IMR-90 (cell line): Measurements from ENCODE around the gene EYS. TPM values are rescaled to one million over a fixed set of nuclear protein-coding genes. Genes with fewer than 3 reads are reported as not detected.

Experiments
- ATAC-seq: fragments of 200-7000 bp; cut with Tn5 transposase; 2 replicates; pipeline ENCODE4 v1.9.1; 2020; ENCODE audit warnings: low read depth, mild to moderate bottlenecking, moderate library complexity
- BruUV-seq: library from RNA; stranded (reverse); fragments of 400-500 nt; replicated peaks from 2 replicates; lab custom pipeline; 2021; lab: Mats Ljungman, UMichigan
- CTCF ChIA-PET: fragments of 300-600 bp; formaldehyde crosslinking; extraction: SDS; loops from one replicate; lab custom pipeline; 2021; ENCODE audit warnings: antibody characterized with exemption; lab: Yijun Ruan, JAX
- POLR2A ChIA-PET: fragments of 300-600 bp; sonication (Branson Sonifier 250); formaldehyde crosslinking; loops from one replicate; lab custom pipeline; 2022; ENCODE audit warnings: antibody characterized with exemption; ENCODE audit not compliant: unreplicated experiment; lab: Charles Lee
- DNase-seq: peaks from one replicate; pipeline ENCODE4 v3.0.0; 2013
- H2AFZ ChIP-seq: replicated peaks from 2 replicates; pipeline ENCODE3; 2013; ENCODE audit warnings: low read length, mild to moderate bottlenecking; ENCODE audit not compliant: poor library complexity
- H2AK5ac ChIP-seq: 2 replicates; pipeline ENCODE4 v1.6.1; 2013; ENCODE audit warnings: low read depth, low read length, inconsistent platforms
- H2AK9ac ChIP-seq: replicated peaks from 2 replicates; pipeline ENCODE3; 2013; ENCODE audit warnings: mild to moderate bottlenecking, low read depth, low read length, moderate library complexity; ENCODE audit not compliant: poor library complexity
- H2BK120ac ChIP-seq: 2 replicates; pipeline ENCODE4 v1.6.1; 2013; ENCODE audit warnings: low read depth, low read length, inconsistent platforms
- H2BK15ac ChIP-seq: 3 replicates; pipeline ENCODE4 v1.6.1; 2013; ENCODE audit warnings: low read depth, low read length, inconsistent platforms
- H2BK20ac ChIP-seq: 2 replicates; pipeline ENCODE4 v1.6.1; 2013; ENCODE audit warnings: low read depth, mild to moderate bottlenecking, inconsistent platforms, low read length, moderate library complexity
- H2BK5ac ChIP-seq: 2 replicates; pipeline ENCODE4 v1.6.1; 2013; ENCODE audit warnings: mild to moderate bottlenecking, low read depth, low read length, inconsistent platforms; ENCODE audit not compliant: poor library complexity, severe bottlenecking
- H3K14ac ChIP-seq: replicated peaks from 2 replicates; pipeline ENCODE4 v1.6.1; 2013; ENCODE audit warnings: low read depth, low read length, inconsistent platforms
- H3K18ac ChIP-seq: 2 replicates; pipeline ENCODE4 v1.6.1; 2013; ENCODE audit warnings: low read depth, low read length, control low read depth
- H3K23ac ChIP-seq: 2 replicates; pipeline ENCODE4 v1.6.1; 2013; ENCODE audit warnings: low read depth, low read length, inconsistent platforms
- H3K27ac ChIP-seq: 2 replicates; pipeline ENCODE4 v1.5.1; 2013; ENCODE audit warnings: mild to moderate bottlenecking, control low read depth, low read length; ENCODE audit not compliant: insufficient read depth
- H3K27me3 ChIP-seq: 2 replicates; pipeline ENCODE4 v1.6.1; 2013; ENCODE audit warnings: low read length; ENCODE audit not compliant: control insufficient read depth, insufficient read depth
- H3K36me3 ChIP-seq: 2 replicates; pipeline ENCODE4 v1.6.1; 2013; ENCODE audit warnings: low read length, mixed read lengths; ENCODE audit not compliant: control insufficient read depth, insufficient read depth
- H3K4ac ChIP-seq: 2 replicates; pipeline ENCODE4 v1.6.1; 2013; ENCODE audit warnings: low read depth, low read length, inconsistent platforms
- H3K4me1 ChIP-seq: 2 replicates; pipeline ENCODE4 v1.6.1; 2013; ENCODE audit warnings: low read length, mixed read lengths; ENCODE audit not compliant: control insufficient read depth, insufficient read depth
- H3K4me2 ChIP-seq: 2 replicates; pipeline ENCODE4 v1.6.1; 2013; ENCODE audit warnings: low read depth, mild to moderate bottlenecking, control low read depth, low read length, moderate library complexity
- H3K4me3 ChIP-seq: 2 replicates; pipeline ENCODE4 v1.5.1; 2013; ENCODE audit warnings: low read depth, mild to moderate bottlenecking, control low read depth, low read length, moderate library complexity; ENCODE audit not compliant: insufficient read depth
- H3K56ac ChIP-seq: 2 replicates; pipeline ENCODE4 v1.6.1; 2013; ENCODE audit warnings: low read length, inconsistent platforms; ENCODE audit not compliant: insufficient read depth; ENCODE audit errors: extremely low read depth
- H3K79me1 ChIP-seq, 2 experiments: 2 replicates each; pipeline ENCODE4 v1.6.1; 2013; ENCODE audit warnings: low read length in 2 of 2, inconsistent platforms in 1 of 2, low read depth in 1 of 2
- H3K9ac ChIP-seq: 2 replicates; pipeline ENCODE4 v1.6.1; 2013; ENCODE audit warnings: low read depth, low read length, control low read depth
- H3K9me1 ChIP-seq: 2 replicates; pipeline ENCODE4 v1.6.1; 2013; ENCODE audit warnings: low read length, inconsistent platforms; ENCODE audit not compliant: insufficient read depth
- H3K9me3 ChIP-seq: 2 replicates; pipeline ENCODE4 v1.6.1; 2013; ENCODE audit warnings: low read length; ENCODE audit not compliant: control insufficient read depth, insufficient read depth
- H4K20me1 ChIP-seq: 2 replicates; pipeline ENCODE4 v1.6.1; 2013; ENCODE audit warnings: low read length, inconsistent platforms; ENCODE audit not compliant: insufficient read depth
- H4K5ac ChIP-seq: 2 replicates; pipeline ENCODE4 v1.6.1; 2013; ENCODE audit warnings: mild to moderate bottlenecking, low read depth, low read length, control low read depth
- H4K8ac ChIP-seq, 2 experiments: 2 replicates each; pipeline ENCODE4 v1.6.1; 2013; ENCODE audit warnings: low read depth in 2 of 2, low read length in 2 of 2, control low read depth in 1 of 2, inconsistent platforms in 1 of 2
- H4K91ac ChIP-seq: 2 replicates; pipeline ENCODE4 v1.6.1; 2013; ENCODE audit warnings: low read depth, low read length, inconsistent platforms; ENCODE audit not compliant: insufficient read depth
- BHLHE40 ChIP-seq: fragments of 150-350 bp; IDR thresholded peaks from 2 replicates; pipeline ENCODE4 v1.6.1; 2016; ENCODE audit warnings: mild to moderate bottlenecking, low read depth, low read length
- CEBPB ChIP-seq: IDR thresholded peaks from 2 replicates; pipeline ENCODE4 v1.6.1; 2012; ENCODE audit warnings: low read depth, low read length, improper control_type of control experiment
- CHD1 ChIP-seq: IDR thresholded peaks from 2 replicates; pipeline ENCODE4 v1.6.1; 2012; ENCODE audit warnings: low read depth, low read length, improper control_type of control experiment
- CTCF ChIP-seq: conservative IDR thresholded peaks from 2 replicates; pipeline ENCODE4 v1.5.1; 2012; ENCODE audit warnings: mild to moderate bottlenecking, low read depth, low read length, improper control_type of control experiment
- ELK1 ChIP-seq: fragments of 150-350 bp; IDR thresholded peaks from 2 replicates; pipeline ENCODE4 v1.6.1; 2016; ENCODE audit warnings: low read depth, mild to moderate bottlenecking, low read length, moderate library complexity, borderline replicate concordance
- FOS ChIP-seq: fragments of 150-350 bp; IDR thresholded peaks from 2 replicates; pipeline ENCODE4 v1.6.1; 2016; ENCODE audit warnings: low read depth, low read length
- MAFK ChIP-seq: IDR thresholded peaks from 2 replicates; pipeline ENCODE4 v1.6.1; 2012; ENCODE audit warnings: low read depth, low read length, improper control_type of control experiment
- MXI1 ChIP-seq: IDR thresholded peaks from 2 replicates; pipeline ENCODE4 v1.6.1; 2012; ENCODE audit warnings: low read depth, mild to moderate bottlenecking, low read length, moderate library complexity, borderline replicate concordance
- NFE2L2 ChIP-seq: fragments of 150-350 bp; IDR thresholded peaks from 2 replicates; pipeline ENCODE4 v1.6.1; 2016; ENCODE audit warnings: low read depth, mild to moderate bottlenecking, low read length
- POLR2A ChIP-seq: IDR thresholded peaks from 2 replicates; pipeline ENCODE4 v1.6.1; 2012; ENCODE audit warnings: mild to moderate bottlenecking, low read depth, low read length
- RFX5 ChIP-seq: IDR thresholded peaks from 2 replicates; pipeline ENCODE4 v1.8.0; 2012; ENCODE audit warnings: low read depth, mild to moderate bottlenecking, low read length, moderate library complexity
- SMC3 ChIP-seq: fragments of 150-350 bp; IDR thresholded peaks from 2 replicates; pipeline ENCODE4 v1.6.1; 2016; ENCODE audit warnings: low read depth, mild to moderate bottlenecking, antibody characterized with exemption, low read length, moderate library complexity
- dilution Hi-C: fragments of 300-500 bp; cut with HindIII; formaldehyde crosslinking; loops from one replicate; pipeline ENCODE4 v1.14.3; 2018; ENCODE audit warnings: low sequenced_read_pairs; ENCODE audit not compliant: unreplicated experiment
- in situ Hi-C: fragments of 300-500 bp; cut with MboI; formaldehyde crosslinking; loops from 3 replicates; pipeline ENCODE4 v1.14.3; 2019; ENCODE audit warnings: low sequenced_read_pairs, inconsistent platforms, mixed read lengths
- intact Hi-C: fragments of 100-400 bp; cut with micrococcal nuclease; formaldehyde crosslinking; loops from 2 replicates; pipeline ENCODE4 v1.10.0; 2022
- polyA plus RNA-seq, 3 experiments: library from polyadenylated mRNA; depleted of rRNA; stranded (reverse); fragments of >200 nt; gene quantifications; 2 replicates each; pipeline ENCODE4 v1.2.3, GENCODE V29; 2012; ENCODE audit warnings: low replicate concordance in 1 of 3
- total RNA-seq: library from RNA; depleted of rRNA; stranded (reverse); fragments of >200 nt; gene quantifications from 2 replicates; pipeline ENCODE4 v1.2.3, GENCODE V29; 2012
- TF ChIP-seq, protein P1 (sequence below): fragments of 150-350 bp; IDR thresholded peaks from 2 replicates; pipeline ENCODE4 v1.6.1; 2017; ENCODE audit warnings: mild to moderate bottlenecking, antibody characterized with exemption, low read length, low read depth

EYS gene
- total and polyA plus RNA-seq, 2 of the 4 experiments (the other 2 are of a cell fraction) = under 0.01 TPM; not detected in 1

DNA sequence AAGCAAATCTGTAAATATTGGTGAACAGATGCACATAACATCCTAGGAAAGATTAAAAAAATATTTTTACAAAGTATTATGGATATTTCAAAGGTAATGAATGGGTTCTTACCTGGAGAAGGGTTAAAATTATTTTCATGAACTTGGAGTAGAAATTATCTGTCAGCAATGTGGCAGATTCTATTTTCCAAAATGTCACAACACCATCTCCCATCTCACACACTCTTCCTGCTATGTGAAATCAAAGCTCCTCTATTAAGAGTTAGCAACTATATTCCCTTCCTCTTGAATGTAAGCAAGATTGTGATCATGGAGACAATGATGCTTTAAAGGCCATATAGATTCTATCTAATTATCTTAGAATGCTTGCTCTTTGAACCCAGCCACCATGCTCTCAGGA, 304.5 kb downstream of the EYS start:
- H2BK120ac ChIP-seq = no peak overlapping the region
- no peak overlapping the region for H4K5ac ChIP-seq
- H3K4ac ChIP-seq = no peak overlapping the region
- no peaks in the 10 kb centered on the region for H4K20me1 ChIP-seq
- H2AK5ac ChIP-seq = no peak overlapping the region
- no peak for TF ChIP-seq BHLHE40
- no peak for TF ChIP-seq CTCF
- no peak for TF ChIP-seq FOS
- no peak for TF ChIP-seq MXI1
- TF ChIP-seq POLR2A = no peak
- TF ChIP-seq MAFK = no peak
- TF ChIP-seq ELK1 = no peak
- TF ChIP-seq CEBPB = no peak
- no peak for TF ChIP-seq SMC3
- TF ChIP-seq CHD1 = no peak
- TF ChIP-seq NFE2L2 = no peak
- no peak for TF ChIP-seq RFX5
- TF ChIP-seq, protein P1, sequence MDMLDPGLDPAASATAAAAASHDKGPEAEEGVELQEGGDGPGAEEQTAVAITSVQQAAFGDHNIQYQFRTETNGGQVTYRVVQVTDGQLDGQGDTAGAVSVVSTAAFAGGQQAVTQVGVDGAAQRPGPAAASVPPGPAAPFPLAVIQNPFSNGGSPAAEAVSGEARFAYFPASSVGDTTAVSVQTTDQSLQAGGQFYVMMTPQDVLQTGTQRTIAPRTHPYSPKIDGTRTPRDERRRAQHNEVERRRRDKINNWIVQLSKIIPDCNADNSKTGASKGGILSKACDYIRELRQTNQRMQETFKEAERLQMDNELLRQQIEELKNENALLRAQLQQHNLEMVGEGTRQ = no peak
- DNase-seq (no peak), ATAC-seq (no peak)
- no peak overlapping the region for H3K18ac ChIP-seq
- H2BK5ac ChIP-seq = no peak overlapping the region
- H3K27ac ChIP-seq = no peak overlapping the region
- intact Hi-C loops (no loop called here), dilution Hi-C loops (no loop called here), in situ Hi-C loops (no loop called here)
- H3K4me2 ChIP-seq = no peak overlapping the region
- H3K79me1 ChIP-seq = no peaks in the 10 kb centered on the region
- H4K8ac ChIP-seq = no peak overlapping the region
- BruUV-seq = no TSS peak
- H3K27me3 ChIP-seq = no peaks in the 10 kb centered on the region
- no peak overlapping the region for H2BK15ac ChIP-seq
- CTCF ChIA-PET = no interaction called here
- no peaks in the 10 kb centered on the region for H3K4me1 ChIP-seq
- no peak overlapping the region for H3K9ac ChIP-seq
- no peak overlapping the region for H2AK9ac ChIP-seq
- no peak overlapping the region for H3K23ac ChIP-seq
- H3K9me3 ChIP-seq = no peaks in the 10 kb centered on the region
- no peak overlapping the region for H4K91ac ChIP-seq
- no peaks in the 10 kb centered on the region for H3K36me3 ChIP-seq
- H3K56ac ChIP-seq = no peak overlapping the region
- no peak overlapping the region for H3K14ac ChIP-seq
- POLR2A ChIA-PET = no interaction called here
- no peak overlapping the region for H2AFZ ChIP-seq
- no peak overlapping the region for H3K4me3 ChIP-seq
- H2BK20ac ChIP-seq = no peak overlapping the region
- H3K9me1 ChIP-seq = no peaks in the 10 kb centered on the region
